MM.1S (cell line): Measurements from ENCODE around the gene TFEB.

Experiments used
- DNase-seq: peaks from one replicate; pipeline ENCODE4 v3.0.0-alpha.2; 2015
- H2AFZ ChIP-seq: fragments of 300-600 bp; sonication (generic); 2 replicates; pipeline ENCODE4 v1.6.0; 2016; ENCODE audit warnings: antibody characterized with exemption, low read length
- H3F3A ChIP-seq: fragments of 300-600 bp; sonication (generic); 2 replicates; pipeline ENCODE4 v1.6.1; 2016; ENCODE audit warnings: mild to moderate bottlenecking, antibody characterized with exemption, low read length, moderate library complexity, mixed read lengths; ENCODE audit not compliant: insufficient read depth
- H3K27ac ChIP-seq: fragments of 300-600 bp; sonication (generic); 2 replicates; pipeline ENCODE4 v1.5.1; 2016; ENCODE audit warnings: mild to moderate bottlenecking, low read length
- H3K27me3 ChIP-seq: fragments of 300-600 bp; sonication (generic); replicated peaks from 2 replicates; pipeline ENCODE4 v1.6.0; 2016; ENCODE audit warnings: low read length; ENCODE audit not compliant: insufficient read depth
- H3K36me3 ChIP-seq: fragments of 300-600 bp; sonication (generic); replicated peaks from 2 replicates; pipeline ENCODE4 v1.6.1; 2016; ENCODE audit warnings: mild to moderate bottlenecking, low read length, mixed read lengths; ENCODE audit not compliant: insufficient read depth
- H3K4me1 ChIP-seq: fragments of 300-600 bp; sonication (generic); 2 replicates; pipeline ENCODE4 v1.6.1; 2016; ENCODE audit warnings: low read length, mixed read lengths
- H3K4me2 ChIP-seq: fragments of 300-600 bp; sonication (generic); 2 replicates; pipeline ENCODE4 v1.6.0; 2016; ENCODE audit warnings: low read depth, low read length
- H3K4me3 ChIP-seq: fragments of 300-600 bp; sonication (generic); 2 replicates; pipeline ENCODE4 v1.5.1; 2016; ENCODE audit warnings: low read length, mixed read lengths
- H3K79me2 ChIP-seq: fragments of 300-600 bp; sonication (generic); 2 replicates; pipeline ENCODE4 v1.6.1; 2016; ENCODE audit warnings: mixed run types, low read length, mixed read lengths
- H3K9ac ChIP-seq: fragments of 300-600 bp; sonication (generic); 2 replicates; pipeline ENCODE4 v1.6.1; 2016; ENCODE audit warnings: low read length, mixed read lengths
- H3K9me2 ChIP-seq: fragments of 300-600 bp; sonication (generic); replicated peaks from 2 replicates; pipeline ENCODE4 v1.6.1; 2016; ENCODE audit warnings: mild to moderate bottlenecking, low read length, mixed read lengths; ENCODE audit not compliant: insufficient read depth
- H3K9me3 ChIP-seq: fragments of 300-600 bp; sonication (generic); replicated peaks from 2 replicates; pipeline ENCODE4 v1.6.1; 2016; ENCODE audit warnings: mild to moderate bottlenecking, low read length, mixed read lengths; ENCODE audit not compliant: insufficient read depth
- H4K20me1 ChIP-seq: fragments of 300-600 bp; sonication (generic); 2 replicates; pipeline ENCODE4 v1.6.1; 2016; ENCODE audit warnings: mild to moderate bottlenecking, low read length, moderate library complexity, mixed read lengths; ENCODE audit not compliant: insufficient read depth
- EZH2 ChIP-seq: fragments of 300-600 bp; sonication (generic); optimal IDR thresholded peaks from 2 replicates; pipeline ENCODE3; 2017; ENCODE audit warnings: low read depth, mild to moderate bottlenecking, antibody characterized with exemption, low read length, mixed read lengths
- EZH2phosphoT487 ChIP-seq: fragments of 300-600 bp; sonication (generic); IDR thresholded peaks from 2 replicates; pipeline ENCODE4 v1.6.1; 2018; ENCODE audit warnings: antibody characterized with exemption, low read length
- TF ChIP-seq, protein P1 (sequence below): fragments of 300-600 bp; sonication (generic); IDR thresholded peaks from 2 replicates; pipeline ENCODE4 v1.5.1; 2016; ENCODE audit warnings: antibody characterized with exemption, low read length, mixed read lengths

The TFEB gene

DNA sequence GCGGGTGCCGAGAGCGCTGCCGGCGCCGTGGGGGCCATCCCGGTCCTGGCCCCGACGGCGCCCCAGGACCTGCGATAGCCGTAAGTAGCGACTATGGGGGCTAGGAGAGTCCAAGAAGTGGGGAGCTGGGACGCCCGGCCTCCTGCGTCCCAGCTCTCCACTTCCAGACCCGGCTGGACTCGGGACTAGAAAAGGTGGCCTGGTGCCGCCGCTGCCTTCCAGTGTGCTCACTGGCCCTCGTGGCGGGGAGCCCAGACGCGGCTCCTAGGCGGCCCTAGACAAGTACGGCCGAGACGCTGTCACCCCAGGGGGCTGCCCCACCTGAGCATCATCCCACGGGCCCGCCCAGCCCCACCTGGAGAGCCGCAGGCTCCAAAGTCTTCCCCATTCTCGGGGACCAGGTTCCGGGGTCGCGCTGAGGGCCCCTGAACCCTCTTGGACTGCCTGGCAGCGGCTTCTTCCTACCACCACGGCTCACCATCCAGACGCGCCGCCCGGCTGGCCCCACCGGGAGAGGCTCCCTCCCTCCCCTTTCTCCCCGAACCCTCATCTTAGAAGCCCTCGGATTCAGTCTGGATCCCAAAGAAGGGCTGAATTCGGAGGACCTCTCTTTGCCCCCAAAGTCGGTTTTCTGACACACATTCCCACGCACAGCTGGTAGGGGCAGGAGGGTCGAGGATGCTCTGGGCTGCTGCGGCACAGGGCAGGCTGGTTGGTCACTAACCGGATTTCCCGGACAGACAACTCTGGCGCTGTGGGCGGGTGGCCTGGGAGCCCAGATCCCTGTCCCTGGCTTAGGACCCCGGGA lies 98.0 kb downstream of the TFEB start:
- H3K9me3 ChIP-seq: no peaks in the 10 kb centered on the region
- H3F3A ChIP-seq: no peaks in the 10 kb centered on the region
- H3K4me2 ChIP-seq: no peak overlapping the region
- no peaks in the 10 kb centered on the region for H3K36me3 ChIP-seq
- H2AFZ ChIP-seq: no peak overlapping the region
- peaks cover 93% of the 10 kb centered on the region for H3K27me3 ChIP-seq
- no peaks in the 10 kb centered on the region for H3K4me1 ChIP-seq
- H4K20me1 ChIP-seq: no peaks in the 10 kb centered on the region
- no peaks in the 10 kb centered on the region for H3K9me2 ChIP-seq
- TF ChIP-seq, protein P1, sequence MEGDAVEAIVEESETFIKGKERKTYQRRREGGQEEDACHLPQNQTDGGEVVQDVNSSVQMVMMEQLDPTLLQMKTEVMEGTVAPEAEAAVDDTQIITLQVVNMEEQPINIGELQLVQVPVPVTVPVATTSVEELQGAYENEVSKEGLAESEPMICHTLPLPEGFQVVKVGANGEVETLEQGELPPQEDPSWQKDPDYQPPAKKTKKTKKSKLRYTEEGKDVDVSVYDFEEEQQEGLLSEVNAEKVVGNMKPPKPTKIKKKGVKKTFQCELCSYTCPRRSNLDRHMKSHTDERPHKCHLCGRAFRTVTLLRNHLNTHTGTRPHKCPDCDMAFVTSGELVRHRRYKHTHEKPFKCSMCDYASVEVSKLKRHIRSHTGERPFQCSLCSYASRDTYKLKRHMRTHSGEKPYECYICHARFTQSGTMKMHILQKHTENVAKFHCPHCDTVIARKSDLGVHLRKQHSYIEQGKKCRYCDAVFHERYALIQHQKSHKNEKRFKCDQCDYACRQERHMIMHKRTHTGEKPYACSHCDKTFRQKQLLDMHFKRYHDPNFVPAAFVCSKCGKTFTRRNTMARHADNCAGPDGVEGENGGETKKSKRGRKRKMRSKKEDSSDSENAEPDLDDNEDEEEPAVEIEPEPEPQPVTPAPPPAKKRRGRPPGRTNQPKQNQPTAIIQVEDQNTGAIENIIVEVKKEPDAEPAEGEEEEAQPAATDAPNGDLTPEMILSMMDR: no peak
- TF ChIP-seq EZH2phosphoT487: no peak
- no peak for TF ChIP-seq EZH2
- no peak overlapping the region for H3K4me3 ChIP-seq
- no peaks in the 10 kb centered on the region for H3K79me2 ChIP-seq
- DNase-seq: no peak
- H3K27ac ChIP-seq: no peak overlapping the region
- H3K9ac ChIP-seq: no peak overlapping the region

DNA sequence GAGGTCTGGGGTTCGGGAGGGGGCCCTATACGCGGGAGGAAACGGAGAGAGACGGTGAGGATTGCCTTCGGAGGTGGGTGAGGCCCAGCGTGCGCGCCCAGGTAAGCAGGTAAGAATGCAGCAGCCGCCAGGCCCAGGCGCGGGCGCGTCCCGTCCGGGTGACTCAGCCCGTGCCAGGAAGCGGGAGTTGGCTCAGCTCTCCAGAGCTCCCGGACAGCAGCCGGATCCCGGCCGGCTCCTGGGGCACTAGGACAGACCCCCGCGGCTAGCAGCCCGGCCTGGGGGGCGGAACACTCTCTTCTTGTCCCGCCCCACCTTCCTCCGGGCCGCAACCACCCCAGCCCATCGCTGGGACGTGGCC lies 98.6 kb downstream of the TFEB start:
- H3K79me2 ChIP-seq: no peaks in the 10 kb centered on the region
- H3K9me3 ChIP-seq: no peaks in the 10 kb centered on the region
- H3K27me3 ChIP-seq: peaks cover 92% of the 10 kb centered on the region
- no peak overlapping the region for H3K4me2 ChIP-seq
- no peak overlapping the region for H3K27ac ChIP-seq
- H4K20me1 ChIP-seq: no peaks in the 10 kb centered on the region
- TF ChIP-seq EZH2phosphoT487: no peak
- TF ChIP-seq, protein P1: no peak
- no peak for TF ChIP-seq EZH2
- H3K9ac ChIP-seq: no peak overlapping the region
- DNase-seq: no peak
- H3K4me3 ChIP-seq: no peak overlapping the region
- no peak overlapping the region for H2AFZ ChIP-seq
- H3K4me1 ChIP-seq: no peaks in the 10 kb centered on the region
- H3K36me3 ChIP-seq: no peaks in the 10 kb centered on the region
- H3F3A ChIP-seq: no peaks in the 10 kb centered on the region
- H3K9me2 ChIP-seq: no peaks in the 10 kb centered on the region

GRCh38 chr6:41635365-41635764 lies 100.0 kb downstream of the TFEB start:
- no peaks in the 10 kb centered on the region for H3K9me3 ChIP-seq
- no peaks in the 10 kb centered on the region for H3K79me2 ChIP-seq
- no peaks in the 10 kb centered on the region for H3K4me1 ChIP-seq
- no peak overlapping the region for H2AFZ ChIP-seq
- no peak overlapping the region for H3K9ac ChIP-seq
- no peak overlapping the region for H3K27ac ChIP-seq
- DNase-seq: no peak
- no peak overlapping the region for H3K4me2 ChIP-seq
- TF ChIP-seq, protein P1: no peak
- no peaks in the 10 kb centered on the region for H3F3A ChIP-seq
- H4K20me1 ChIP-seq: no peaks in the 10 kb centered on the region
- no peaks in the 10 kb centered on the region for H3K9me2 ChIP-seq
- H3K27me3 ChIP-seq: peaks cover 90% of the 10 kb centered on the region
- no peaks in the 10 kb centered on the region for H3K36me3 ChIP-seq
- H3K4me3 ChIP-seq: no peak overlapping the region
